ENCODE data around the gene CCDC88A. TPM values are rescaled to one million over a fixed set of nuclear protein-coding genes. Genes with fewer than 3 reads are reported as not detected.

The CCDC88A gene
- total and polyA plus RNA-seq, 4 experiments from 2014 or later: 0.53 to 19.1 (median 13.8) TPM

- Mint-ChIP-seq H3K4me3 (no peak overlapping the region), H3K36me3 (peaks cover 0 to 6% of the 10 kb centered on the region in 2 donors), H3K27me3 (no peaks in the 10 kb centered on the region), H3K4me1 (no peaks in the 10 kb centered on the region), H3K27ac (no peak overlapping the region), H3K9me3 (no peaks in the 10 kb centered on the region)
- intact Hi-C loops (cut with micrococcal nuclease): no loop called here
- CTCF ChIA-PET (ENCODE audit: partially characterized antibody): no interaction called here
- POLR2A ChIA-PET (ENCODE audit: partially characterized antibody): no interaction called here
- Histone ChIP-seq H3K4me3 (ENCODE audit: low read length in 2 of 2) (no peak overlapping the region), H3K27me3 (ENCODE audit: insufficient read depth, low read length) (no peaks in the 10 kb centered on the region), H3K27ac (ENCODE audit: low read depth, low read length) (no peak overlapping the region), H3K4me1 (ENCODE audit: insufficient read depth, low read length) (no peaks in the 10 kb centered on the region), H3K9me3 (ENCODE audit: control insufficient read depth in 1 of 2, low read length in 2 of 2) (no peaks in the 10 kb centered on the region), H3K36me3 (ENCODE audit: insufficient read depth, low read length) (no peaks in the 10 kb centered on the region)
- DNase-seq: no peak
Observed at GRCh38 chr2:55334728-55335127, 84.9 kb downstream of the CCDC88A start.

GRCh38 chr2:55330541-55331297, 88.9 kb downstream of the CCDC88A start:
- DNase-seq: no peak
- H3K9me3 Mint-ChIP-seq: peaks cover 0 to 4% (median 0%) of the 10 kb centered on the region in 8 donors

GRCh38 chr2:55327470-55328230, 92.0 kb downstream of the CCDC88A start:
- peaks cover 0 to 4% (median 0%) of the 10 kb centered on the region in 8 donors for H3K9me3 Mint-ChIP-seq
- H3K27me3 ChIP-seq (ENCODE audit: insufficient read depth, low read length): no peaks in the 10 kb centered on the region

More at GRCh38 chr2:55330541-55331297, 88.9 kb downstream of the CCDC88A start:
- H3K27me3 Mint-ChIP-seq: no peaks in the 10 kb centered on the region
- no peaks in the 10 kb centered on the region for H3K4me1 Mint-ChIP-seq
- Histone ChIP-seq H3K4me3 (ENCODE audit: low read length in 2 of 2) (no peak overlapping the region), H3K27me3 (ENCODE audit: insufficient read depth, low read length) (no peaks in the 10 kb centered on the region), H3K9me3 (ENCODE audit: control insufficient read depth in 1 of 2, low read length in 2 of 2) (no peaks in the 10 kb centered on the region), H3K36me3 (ENCODE audit: insufficient read depth, low read length) (no peaks in the 10 kb centered on the region), H3K27ac (ENCODE audit: low read depth, low read length) (no peak overlapping the region), H3K4me1 (ENCODE audit: insufficient read depth, low read length) (no peaks in the 10 kb centered on the region)
- ChIA-PET CTCF (ENCODE audit: partially characterized antibody) (no interaction called here), POLR2A (ENCODE audit: partially characterized antibody) (no interaction called here)
- no peak overlapping the region for H3K27ac Mint-ChIP-seq
- H3K4me3 Mint-ChIP-seq: no peak overlapping the region
- peaks cover 17 to 23% of the 10 kb centered on the region in 2 donors for H3K36me3 Mint-ChIP-seq
- intact Hi-C loops (cut with micrococcal nuclease): no loop called here

GRCh38 chr2:55314985-55315384, 104.7 kb downstream of the CCDC88A start:
- Mint-ChIP-seq H3K36me3 (peaks cover 18 to 28% of the 10 kb centered on the region in 2 donors), H3K27ac (no peak overlapping the region), H3K9me3 (peaks cover 0 to 1% (median 0%) of the 10 kb centered on the region in 8 donors), H3K4me3 (no peak overlapping the region), H3K27me3 (no peaks in the 10 kb centered on the region), H3K4me1 (no peaks in the 10 kb centered on the region)
- ChIA-PET CTCF (ENCODE audit: partially characterized antibody) (no interaction called here), POLR2A (ENCODE audit: partially characterized antibody) (no interaction called here)
- H3K9me3 ChIP-seq (ENCODE audit: control insufficient read depth in 1 of 2, low read length in 2 of 2): no peaks in the 10 kb centered on the region
- no peak for DNase-seq
- intact Hi-C loops (cut with micrococcal nuclease): no loop called here
- H3K36me3 ChIP-seq (ENCODE audit: insufficient read depth, low read length): no peaks in the 10 kb centered on the region
- no peak overlapping the region for H3K4me3 ChIP-seq (ENCODE audit: low read length in 2 of 2)
- H3K4me1 ChIP-seq (ENCODE audit: insufficient read depth, low read length): no peaks in the 10 kb centered on the region
- no peak overlapping the region for H3K27ac ChIP-seq (ENCODE audit: low read depth, low read length)
- H3K27me3 ChIP-seq (ENCODE audit: insufficient read depth, low read length): no peaks in the 10 kb centered on the region

More at GRCh38 chr2:55327470-55328230, 92.0 kb downstream of the CCDC88A start:
- no peak overlapping the region for H3K27ac ChIP-seq (ENCODE audit: low read depth, low read length)
- no peaks in the 10 kb centered on the region for H3K9me3 ChIP-seq (ENCODE audit: control insufficient read depth in 1 of 2, low read length in 2 of 2)
- no peaks in the 10 kb centered on the region for H3K36me3 ChIP-seq (ENCODE audit: insufficient read depth, low read length)
- Mint-ChIP-seq H3K27me3 (no peaks in the 10 kb centered on the region), H3K27ac (no peak overlapping the region), H3K36me3 (peaks cover 13 to 24% of the 10 kb centered on the region in 2 donors), H3K4me1 (no peaks in the 10 kb centered on the region), H3K4me3 (no peak overlapping the region)
- intact Hi-C loops (cut with micrococcal nuclease): no loop called here
- no peaks in the 10 kb centered on the region for H3K4me1 ChIP-seq (ENCODE audit: insufficient read depth, low read length)
- POLR2A ChIA-PET (ENCODE audit: partially characterized antibody): no interaction called here
- DNase-seq: no peak
- no peak overlapping the region for H3K4me3 ChIP-seq (ENCODE audit: low read length in 2 of 2)
- CTCF ChIA-PET (ENCODE audit: partially characterized antibody): no interaction called here

- intact Hi-C loops (cut with micrococcal nuclease): no loop called here
- Mint-ChIP-seq H3K4me3 (no peak overlapping the region), H3K9me3 (peaks cover 0 to 1% (median 0%) of the 10 kb centered on the region in 8 donors), H3K27ac (no peak overlapping the region), H3K4me1 (peaks cover 0 to 2% (median 0%) of the 10 kb centered on the region in 4 donors), H3K27me3 (no peaks in the 10 kb centered on the region), H3K36me3 (peaks cover 11 to 21% of the 10 kb centered on the region in 2 donors)
- ChIA-PET CTCF (ENCODE audit: partially characterized antibody) (no interaction called here), POLR2A (ENCODE audit: partially characterized antibody) (no interaction called here)
- no peaks in the 10 kb centered on the region for H3K36me3 ChIP-seq (ENCODE audit: insufficient read depth, low read length)
- no peak overlapping the region for H3K27ac ChIP-seq (ENCODE audit: low read depth, low read length)
- no peaks in the 10 kb centered on the region for H3K27me3 ChIP-seq (ENCODE audit: insufficient read depth, low read length)
- no peak for DNase-seq
- H3K4me1 ChIP-seq (ENCODE audit: insufficient read depth, low read length): no peaks in the 10 kb centered on the region
- no peak overlapping the region for H3K4me3 ChIP-seq (ENCODE audit: low read length in 2 of 2)
- no peaks in the 10 kb centered on the region for H3K9me3 ChIP-seq (ENCODE audit: control insufficient read depth in 1 of 2, low read length in 2 of 2)
Observed at GRCh38 chr2:55311444-55311870, 108.2 kb downstream of the CCDC88A start.

DNA sequence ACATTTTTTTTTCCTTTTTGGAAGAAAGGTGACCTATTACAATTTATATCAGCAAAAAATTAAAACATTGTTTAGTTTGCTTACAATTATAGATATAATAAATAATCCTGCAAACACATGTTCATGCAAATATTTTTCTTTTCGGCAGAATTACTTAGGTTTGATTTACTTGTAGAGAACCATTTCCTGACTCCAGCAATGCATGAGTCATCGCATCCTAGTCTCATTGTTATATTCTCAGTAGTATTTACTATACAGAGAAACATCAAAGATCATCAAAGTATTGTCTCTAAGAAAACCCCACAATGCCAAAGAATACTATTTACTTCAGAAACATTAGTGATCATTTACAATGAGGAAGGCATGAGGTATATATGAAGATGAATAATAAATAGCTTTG, 110.2 kb downstream of the CCDC88A start:
- Mint-ChIP-seq H3K27me3 (no peaks in the 10 kb centered on the region), H3K27ac (no peak overlapping the region), H3K4me3 (no peak overlapping the region), H3K36me3 (peaks cover 2 to 13% of the 10 kb centered on the region in 2 donors), H3K9me3 (no peaks in the 10 kb centered on the region), H3K4me1 (peaks cover 0 to 2% (median 0%) of the 10 kb centered on the region in 4 donors)
- intact Hi-C loops (cut with micrococcal nuclease): no loop called here
- no peak overlapping the region for H3K27ac ChIP-seq (ENCODE audit: low read depth, low read length)
- H3K4me3 ChIP-seq (ENCODE audit: low read length in 2 of 2): no peak overlapping the region
- no peak for DNase-seq
- H3K36me3 ChIP-seq (ENCODE audit: insufficient read depth, low read length): no peaks in the 10 kb centered on the region
- POLR2A ChIA-PET (ENCODE audit: partially characterized antibody): no interaction called here
- no peaks in the 10 kb centered on the region for H3K27me3 ChIP-seq (ENCODE audit: insufficient read depth, low read length)
- CTCF ChIA-PET (ENCODE audit: partially characterized antibody): no interaction called here
- no peaks in the 10 kb centered on the region for H3K4me1 ChIP-seq (ENCODE audit: insufficient read depth, low read length)
- no peaks in the 10 kb centered on the region for H3K9me3 ChIP-seq (ENCODE audit: control insufficient read depth in 1 of 2, low read length in 2 of 2)

- H3K9me3 ChIP-seq (ENCODE audit: control insufficient read depth in 1 of 2, low read length in 2 of 2): no peaks in the 10 kb centered on the region
- peaks cover 0 to 5% (median 4%) of the 10 kb centered on the region in 4 donors for H3K4me1 Mint-ChIP-seq
- no peaks in the 10 kb centered on the region for H3K9me3 Mint-ChIP-seq
- no peak overlapping the region for H3K4me3 Mint-ChIP-seq
- no peaks in the 10 kb centered on the region for H3K27me3 Mint-ChIP-seq
- no peaks in the 10 kb centered on the region for H3K27me3 ChIP-seq (ENCODE audit: insufficient read depth, low read length)
- no peak overlapping the region for H3K27ac Mint-ChIP-seq
- no peak overlapping the region for H3K27ac ChIP-seq (ENCODE audit: low read depth, low read length)
- DNase-seq: no peak
- ChIA-PET CTCF (ENCODE audit: partially characterized antibody) (no interaction called here), POLR2A (ENCODE audit: partially characterized antibody) (no interaction called here)
- no peak overlapping the region for H3K4me3 ChIP-seq (ENCODE audit: low read length in 2 of 2)
- no peaks in the 10 kb centered on the region for H3K36me3 ChIP-seq (ENCODE audit: insufficient read depth, low read length)
- no peaks in the 10 kb centered on the region for H3K4me1 ChIP-seq (ENCODE audit: insufficient read depth, low read length)
- no peaks in the 10 kb centered on the region for H3K36me3 Mint-ChIP-seq
- intact Hi-C loops (cut with micrococcal nuclease): no loop called here
Observed at GRCh38 chr2:55302241-55302640, 117.4 kb downstream of the CCDC88A start.
